GM12872 (cell line): ENCODE data around the gene DAB2IP.

Experiments used
- CTCF ChIP-seq: IDR thresholded peaks from 3 replicates; pipeline ENCODE4 v1.5.1; 2011; ENCODE audit warnings: low read depth, mild to moderate bottlenecking, low read length, moderate library complexity; ENCODE audit not compliant: insufficient read depth

DAB2IP gene

GRCh38 chr9:121648799-121649198 is 2.6 kb upstream of the DAB2IP start:
- no peak for TF ChIP-seq CTCF

- TF ChIP-seq CTCF = no peak
Observed at GRCh38 chr9:121649476-121650216, 1.8 kb upstream of the DAB2IP start.

GRCh38 chr9:121650217-121651007 is 1.0 kb upstream of the DAB2IP start:
- TF ChIP-seq CTCF = no peak

GRCh38 chr9:121651008-121651294 is 483 bp upstream of the DAB2IP start:
- no peak for TF ChIP-seq CTCF

- TF ChIP-seq CTCF = no peak
Observed at GRCh38 chr9:121652021-121652837, 795 bp downstream of the DAB2IP start.

- no peak for TF ChIP-seq CTCF
Observed at GRCh38 chr9:121652838-121653231, 1.4 kb downstream of the DAB2IP start.

GRCh38 chr9:121654499-121655140 is 3.2 kb downstream of the DAB2IP start:
- no peak for TF ChIP-seq CTCF
